K562 (cell line): ENCODE results near the gene GFI1B. TPM values are rescaled to one million over a fixed set of nuclear protein-coding genes. Genes with fewer than 3 reads are reported as not detected.

ENCODE experiments used
- CEBPZ ChIP-seq: fragments of 150-350 bp; IDR thresholded peaks from 2 replicates; pipeline ENCODE4 v1.6.1; 2014; ENCODE audit warnings: low read depth, mild to moderate bottlenecking, low read length, borderline replicate concordance
- CHD4 ChIP-seq: fragments of 200-600 bp; sonication (generic); IDR thresholded peaks from 3 replicates; pipeline ENCODE4 v1.6.1; 2012; ENCODE audit warnings: low read depth, mild to moderate bottlenecking, mixed read lengths, low read length, inconsistent platforms; ENCODE audit not compliant: insufficient read depth, insufficient replicate concordance, poor library complexity, severe bottlenecking
- E4F1 ChIP-seq: fragments of 250-450 bp; sonication (Bioruptor Pico); IDR thresholded peaks from 2 replicates; pipeline ENCODE4 v1.5.0; 2021; ENCODE audit warnings: mild to moderate bottlenecking, borderline replicate concordance
- GTF2E2 ChIP-seq: fragments of 200-800 bp; sonication (Bioruptor generic); IDR thresholded peaks from 2 replicates; pipeline ENCODE4 v1.6.1; 2016; ENCODE audit warnings: missing genetic modification characterization, missing compliant biosample characterization
- GTF2F1 ChIP-seq: IDR thresholded peaks from 2 replicates; pipeline ENCODE4 v1.6.1; 2011; ENCODE audit warnings: low read depth, low read length, improper control_type of control experiment
- POU5F1 ChIP-seq: fragments of 150-350 bp; IDR thresholded peaks from 2 replicates; pipeline ENCODE4 v1.6.1; 2014; ENCODE audit warnings: borderline replicate concordance, low read length, low read depth, mild to moderate bottlenecking; ENCODE audit not compliant: partially characterized antibody
- TCF7L2 ChIP-seq: fragments of 150-350 bp; IDR thresholded peaks from 2 replicates; pipeline ENCODE4 v1.6.1; 2016; ENCODE audit warnings: low read depth, mild to moderate bottlenecking, low read length, moderate library complexity
- TEAD1 ChIP-seq, 2 experiments: fragments of 450-650 bp in 1 of 2; sonication (generic) in 1 of 2; formaldehyde crosslinking; IDR thresholded peaks; 2 replicates each; pipeline versions ENCODE4 v1.4.0 to v1.8.0; 2020 to 2022; ENCODE audit warnings: mild to moderate bottlenecking in 2 of 2, missing genetic modification reagents in 1 of 2
- ZC3H8 ChIP-seq: fragments of 450-650 bp; IDR thresholded peaks from 2 replicates; pipeline ENCODE4 v1.6.1; 2017
- ZFP91 ChIP-seq: sonication (generic); formaldehyde crosslinking; IDR thresholded peaks from 2 replicates; pipeline ENCODE4 v1.8.0; 2022; ENCODE audit warnings: mild to moderate bottlenecking, missing genetic modification reagents
- ZNF311 ChIP-seq: fragments of 250-450 bp; sonication (Bioruptor Pico); IDR thresholded peaks from 2 replicates; pipeline ENCODE4 v1.4.0; 2020; ENCODE audit warnings: mild to moderate bottlenecking, moderate library complexity
- ZNF511 ChIP-seq: sonication (generic); formaldehyde crosslinking; IDR thresholded peaks from 2 replicates; pipeline ENCODE4 v1.8.0; 2022; ENCODE audit warnings: mild to moderate bottlenecking, missing genetic modification reagents
- polyA plus RNA-seq, 8 experiments: library from polyadenylated mRNA; depleted of rRNA in 4 of 8; stranded (reverse) in 5 of 8; unstranded in 3 of 8; fragments of >200 nt; fragmentation: Nextera tagmentation in 2 of 8; fragmentation: Illumina TruSeq in 1 of 8; extraction: Ambion mirVana in 2 of 8; extraction: Trizol in 1 of 8; gene quantifications; 2 replicates each; pipeline versions ENCODE4 v1.2.1 to v1.2.3, GENCODE V29; 2011 to 2014; ENCODE audit warnings: inconsistent platforms in 1 of 8, missing spikeins in 1 of 8
- total RNA-seq, 7 experiments: library from RNA; depleted of rRNA in 6 of 7; stranded (reverse); fragments of >200 nt in 6 of 7; fragmentation: Illumina TruSeq in 2 of 7; extraction: Trizol in 2 of 7; gene quantifications; 2 replicates each; pipeline versions ENCODE4 v1.2.1 to v1.2.3, GENCODE V29; 2011 to 2021; ENCODE audit warnings: low replicate concordance in 1 of 7

Gene GFI1B
- total and polyA plus RNA-seq, 9 of the 15 experiments (the other 6 are each of a cell fraction or from before 2014, with no cell fraction given): 8.0 to 75.7 (median 34.5) TPM

- TF ChIP-seq GTF2F1 (no peak), GTF2E2 (tag) (no peak), ZNF511 (CRISPR knock-in tag) (no peak), ZFP91 (no peak), POU5F1 (no peak), CHD4 (no peak), ZC3H8 (no peak), ZNF311 (no peak), TEAD1 (CRISPR knock-in tag; IDR thresholded peaks at IDR 0.05) (peak; percentile 27 to 65; a peak in 2 of 4 replicates), TCF7L2 (no peak), CEBPZ (no peak), E4F1 (CRISPR knock-in tag) (no peak)
Measured at GRCh38 chr9:132994410-132995120, 16.1 kb downstream of the GFI1B start (continued).
